ENCODE measurements around the gene ADO. TPM values are rescaled to one million over a fixed set of nuclear protein-coding genes. Genes with fewer than 3 reads are reported as not detected.

The ADO gene
- total and polyA plus RNA-seq, 2 donors from 2014 or later = 13.0 to 18.5 TPM

DNA sequence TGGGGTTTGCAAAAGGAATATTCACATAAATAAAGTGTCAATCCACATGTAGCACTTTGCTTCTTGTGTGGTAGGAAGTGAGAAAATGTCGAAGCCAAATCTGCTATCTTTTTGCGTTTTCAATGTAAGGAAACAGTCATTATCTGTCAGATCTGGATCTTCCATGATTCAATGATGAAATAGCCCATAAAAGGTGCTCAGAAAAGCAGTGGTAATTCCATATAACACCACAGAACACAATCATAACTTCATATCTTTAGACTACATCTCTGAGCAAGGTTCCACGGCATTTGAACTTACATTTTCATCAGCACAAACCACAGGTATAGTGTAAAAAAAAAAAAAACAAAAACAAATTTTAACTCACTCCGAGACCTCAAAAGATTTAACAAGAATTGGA is 51.5 kb downstream of the ADO start:
- Histone ChIP-seq H3K27me3 (ENCODE audit: control insufficient read depth, insufficient read depth, low read length) (no peaks in the 10 kb centered on the region), H3K9me3 (ENCODE audit: control insufficient read depth in 2 of 3, insufficient read depth in 1 of 3, low read length in 3 of 3) (no peaks in the 10 kb centered on the region), H3K27ac (ENCODE audit: low read depth in 2 of 2, low read length in 2 of 2) (no peak overlapping the region), H3K9ac (ENCODE audit: low read length in 3 of 3) (no peak overlapping the region), H3K4me1 (ENCODE audit: control insufficient read depth in 2 of 3, insufficient read depth in 2 of 3, low read depth in 1 of 3, low read length in 3 of 3) (no peaks in the 10 kb centered on the region), H3K4me3 (ENCODE audit: low read length in 3 of 3) (no peak overlapping the region), H3K36me3 (ENCODE audit: control insufficient read depth in 2 of 3, insufficient read depth in 3 of 3, low read length in 3 of 3) (no peaks in the 10 kb centered on the region)
- intact Hi-C loops (cut with DNase I) = no loop called here
- DNase-seq (no peak), FAIRE-seq (no peak)
- TF ChIP-seq, protein P1, sequence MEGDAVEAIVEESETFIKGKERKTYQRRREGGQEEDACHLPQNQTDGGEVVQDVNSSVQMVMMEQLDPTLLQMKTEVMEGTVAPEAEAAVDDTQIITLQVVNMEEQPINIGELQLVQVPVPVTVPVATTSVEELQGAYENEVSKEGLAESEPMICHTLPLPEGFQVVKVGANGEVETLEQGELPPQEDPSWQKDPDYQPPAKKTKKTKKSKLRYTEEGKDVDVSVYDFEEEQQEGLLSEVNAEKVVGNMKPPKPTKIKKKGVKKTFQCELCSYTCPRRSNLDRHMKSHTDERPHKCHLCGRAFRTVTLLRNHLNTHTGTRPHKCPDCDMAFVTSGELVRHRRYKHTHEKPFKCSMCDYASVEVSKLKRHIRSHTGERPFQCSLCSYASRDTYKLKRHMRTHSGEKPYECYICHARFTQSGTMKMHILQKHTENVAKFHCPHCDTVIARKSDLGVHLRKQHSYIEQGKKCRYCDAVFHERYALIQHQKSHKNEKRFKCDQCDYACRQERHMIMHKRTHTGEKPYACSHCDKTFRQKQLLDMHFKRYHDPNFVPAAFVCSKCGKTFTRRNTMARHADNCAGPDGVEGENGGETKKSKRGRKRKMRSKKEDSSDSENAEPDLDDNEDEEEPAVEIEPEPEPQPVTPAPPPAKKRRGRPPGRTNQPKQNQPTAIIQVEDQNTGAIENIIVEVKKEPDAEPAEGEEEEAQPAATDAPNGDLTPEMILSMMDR (IDR thresholded peaks at IDR 0.05; ENCODE audit: borderline replicate concordance, extremely low read depth, insufficient read depth) = no peak

Other genes starting within 250 kb of the ADO start
- 1.6 TPM for gene EGR2, start 11.6 kb downstream of the ADO start, total RNA-seq
- 0.30 TPM for gene EGR2, start 11.6 kb downstream of the ADO start, polyA plus RNA-seq (ENCODE audit: insufficient read depth, low read depth, low replicate concordance)

Data from kidney (tissue), 14 donors.